Measurements from ENCODE around the gene SPATA31D3.
"Not testable (repeated sequence)": the region's sequence is repeated elsewhere in the genome, so short reads cannot be mapped to it uniquely, and the experiment has no call there.

The SPATA31D3 gene

DNA sequence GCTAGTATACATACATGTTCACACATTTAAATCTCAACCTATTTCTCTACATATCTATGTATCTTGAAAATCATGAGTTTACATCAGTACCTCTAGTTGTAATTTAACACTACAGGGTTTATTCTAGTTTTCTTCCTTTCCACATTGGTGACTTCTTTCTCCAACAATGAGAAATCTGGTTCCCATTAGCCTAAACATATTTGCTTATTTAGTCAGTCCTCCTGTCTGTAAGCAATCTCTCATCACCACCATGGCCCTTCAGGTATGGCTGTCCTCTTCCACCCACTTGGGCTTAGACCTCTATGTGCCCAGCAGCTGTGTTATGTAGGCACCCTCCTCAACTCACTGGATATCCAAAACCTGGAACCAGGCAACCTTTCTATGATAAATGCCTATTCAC lies 37.3 kb downstream of the SPATA31D3 start:
- no peak overlapping the region for H3K4me3 ChIP-seq
- no peak overlapping the region for H3K27ac ChIP-seq
- DNase-seq (ENCODE audit: low spot score), result no peak
- TF ChIP-seq, protein P1, sequence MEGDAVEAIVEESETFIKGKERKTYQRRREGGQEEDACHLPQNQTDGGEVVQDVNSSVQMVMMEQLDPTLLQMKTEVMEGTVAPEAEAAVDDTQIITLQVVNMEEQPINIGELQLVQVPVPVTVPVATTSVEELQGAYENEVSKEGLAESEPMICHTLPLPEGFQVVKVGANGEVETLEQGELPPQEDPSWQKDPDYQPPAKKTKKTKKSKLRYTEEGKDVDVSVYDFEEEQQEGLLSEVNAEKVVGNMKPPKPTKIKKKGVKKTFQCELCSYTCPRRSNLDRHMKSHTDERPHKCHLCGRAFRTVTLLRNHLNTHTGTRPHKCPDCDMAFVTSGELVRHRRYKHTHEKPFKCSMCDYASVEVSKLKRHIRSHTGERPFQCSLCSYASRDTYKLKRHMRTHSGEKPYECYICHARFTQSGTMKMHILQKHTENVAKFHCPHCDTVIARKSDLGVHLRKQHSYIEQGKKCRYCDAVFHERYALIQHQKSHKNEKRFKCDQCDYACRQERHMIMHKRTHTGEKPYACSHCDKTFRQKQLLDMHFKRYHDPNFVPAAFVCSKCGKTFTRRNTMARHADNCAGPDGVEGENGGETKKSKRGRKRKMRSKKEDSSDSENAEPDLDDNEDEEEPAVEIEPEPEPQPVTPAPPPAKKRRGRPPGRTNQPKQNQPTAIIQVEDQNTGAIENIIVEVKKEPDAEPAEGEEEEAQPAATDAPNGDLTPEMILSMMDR (IDR thresholded peaks at IDR 0.05), result no peak

DNA sequence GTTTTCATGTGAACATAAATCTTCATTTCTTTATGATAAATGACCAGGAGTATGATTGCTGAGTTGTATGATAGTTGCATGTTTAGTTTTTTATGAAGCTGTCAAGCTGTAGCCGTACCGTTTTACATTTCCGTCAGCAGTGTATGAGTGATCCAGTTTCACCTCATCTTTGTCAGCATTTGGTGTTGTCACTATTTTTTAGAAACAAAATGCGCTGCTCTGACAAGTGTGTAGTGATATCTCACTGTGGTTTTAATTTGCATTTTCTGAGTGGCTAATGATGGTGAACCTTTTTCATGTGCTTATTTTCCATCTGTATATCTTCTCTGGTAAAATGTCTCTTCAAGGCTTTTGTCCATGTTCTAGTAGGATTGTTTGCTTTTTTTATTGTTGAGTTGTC lies 38.6 kb downstream of the SPATA31D3 start:
- no peak overlapping the region for H3K4me3 ChIP-seq
- DNase-seq (ENCODE audit: low spot score), result no peak
- TF ChIP-seq, protein P1 (IDR thresholded peaks at IDR 0.05), result no peak
- H3K27ac ChIP-seq, result no peak overlapping the region

DNA sequence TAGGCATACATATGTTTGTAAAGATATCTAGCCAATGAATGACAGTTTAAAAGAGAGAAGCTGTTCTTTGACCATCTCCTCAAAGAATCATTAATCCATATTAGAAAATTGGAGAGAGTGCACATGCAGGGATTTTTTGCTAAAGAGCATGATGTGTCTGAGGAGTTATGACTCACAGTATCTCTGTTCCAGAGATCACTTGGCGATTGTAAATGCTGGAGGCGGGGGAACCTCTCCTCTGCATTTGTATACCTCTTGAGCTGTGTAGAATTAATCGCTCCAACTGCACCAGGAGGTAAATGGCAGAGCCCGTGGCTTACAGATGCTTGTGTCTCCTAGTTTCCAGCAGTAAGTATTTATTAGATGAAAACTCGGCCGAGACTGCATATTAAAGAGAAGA lies 41.6 kb downstream of the SPATA31D3 start:
- no peak overlapping the region for H3K27ac ChIP-seq
- H3K4me3 ChIP-seq, result no peak overlapping the region
- no peak for DNase-seq (ENCODE audit: low spot score)
- TF ChIP-seq, protein P1 (IDR thresholded peaks at IDR 0.05), result no peak

DNA sequence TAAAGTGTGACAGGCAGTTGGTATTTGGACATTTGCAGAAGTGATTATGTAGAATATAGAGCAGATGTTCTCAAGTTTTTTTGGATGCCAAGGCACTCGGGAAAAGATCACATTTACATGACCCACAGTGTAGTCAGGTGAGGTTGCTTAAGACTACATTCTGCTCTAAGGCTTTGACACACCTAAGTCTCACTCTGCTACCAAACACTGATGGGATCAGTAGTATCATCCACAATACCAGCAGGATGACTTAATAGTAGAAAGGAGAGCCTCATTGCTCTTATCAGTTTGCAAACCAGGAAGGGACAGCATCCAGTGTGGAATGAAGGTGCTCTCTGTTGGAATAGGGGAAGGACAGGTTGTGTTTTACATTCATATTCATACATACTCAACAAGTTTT lies 42.8 kb downstream of the SPATA31D3 start:
- TF ChIP-seq, protein P1 (IDR thresholded peaks at IDR 0.05), result no peak
- H3K27ac ChIP-seq, result no peak overlapping the region
- DNase-seq (ENCODE audit: low spot score), result no peak
- no peak overlapping the region for H3K4me3 ChIP-seq

DNA sequence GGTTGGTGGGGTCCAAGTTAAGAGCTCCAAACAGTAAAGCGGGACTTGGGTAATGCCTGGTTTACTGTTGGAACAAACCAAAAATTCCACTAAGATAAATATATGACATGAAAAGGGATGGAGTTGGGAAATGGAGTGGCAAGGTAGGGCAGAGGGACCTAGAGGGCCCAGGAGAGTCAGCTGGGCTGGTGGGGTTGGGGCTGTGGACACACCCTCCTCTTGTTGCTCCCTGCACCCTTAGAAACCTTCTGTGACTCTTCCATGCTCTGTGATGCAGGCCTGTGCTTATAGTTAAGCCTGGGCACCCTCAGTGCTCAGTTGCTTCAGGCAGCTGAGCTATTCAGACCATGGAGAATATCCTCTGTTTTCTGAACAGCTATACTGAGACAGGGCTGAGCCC lies 45.2 kb downstream of the SPATA31D3 start, which contains the start of gene SPATA31D1:
TSS of gene SPATA31D1 (plus strand) at position 301 of the 400 bp plus-strand sequence. CDS start at position 348, 47 bp downstream.
- not testable (repeated sequence) for H3K4me3 ChIP-seq; DNase-seq (ENCODE audit: low spot score); H3K27ac ChIP-seq

DNA sequence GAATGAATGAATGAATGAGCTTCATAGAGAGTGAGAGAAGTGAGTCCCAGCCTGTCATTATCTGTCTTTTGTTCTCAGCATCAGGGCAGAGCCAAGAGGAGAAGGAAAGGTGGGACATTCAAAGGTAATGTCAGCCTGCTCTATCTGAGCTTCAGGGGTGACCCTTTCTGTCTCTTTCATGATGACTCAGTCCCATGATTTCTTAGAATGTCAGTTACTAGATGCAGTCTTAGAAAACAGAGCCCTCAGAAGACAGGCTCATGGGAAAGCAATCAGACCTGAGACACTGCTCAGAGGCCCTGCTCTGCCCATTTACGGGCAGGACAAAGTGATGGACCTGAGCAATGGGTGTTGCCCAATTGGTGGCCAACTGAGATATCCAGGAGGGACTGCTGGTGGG lies 46.4 kb downstream of the SPATA31D3 start:
- TF ChIP-seq, protein P1 (IDR thresholded peaks at IDR 0.05), result no peak
- Histone ChIP-seq H3K27ac (no peak overlapping the region), H3K4me3 (no peak overlapping the region)
- DNase-seq (ENCODE audit: low spot score), result no peak

DNA sequence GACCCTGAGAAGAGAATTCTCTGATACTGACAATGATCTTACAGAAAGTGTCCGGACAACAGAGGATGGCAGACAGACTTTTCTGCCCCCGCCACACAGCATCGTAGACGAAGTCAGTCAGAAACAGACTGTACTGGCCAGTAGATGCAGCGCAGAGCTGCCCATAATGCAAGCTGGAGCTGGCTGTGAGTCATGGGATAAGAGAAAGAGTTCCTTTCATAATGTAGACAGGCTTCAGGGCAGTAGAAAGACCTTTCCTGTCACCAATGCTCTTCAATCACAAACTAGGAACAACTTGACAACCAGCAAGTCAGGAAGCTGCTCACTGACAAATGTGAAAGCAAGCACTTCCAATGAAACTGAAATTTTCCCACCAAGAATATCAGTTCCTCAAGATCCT lies 50.4 kb downstream of the SPATA31D3 start:
- Histone ChIP-seq H3K27ac (no peak overlapping the region), H3K4me3 (no peak overlapping the region)
- TF ChIP-seq, protein P1 (IDR thresholded peaks at IDR 0.05), result no peak
- no peak for DNase-seq (ENCODE audit: low spot score)
